Activated CD8-positive, alpha-beta memory T cell treated with anti-CD3 and anti-CD28 coated beads for 4 hours (primary cell): ENCODE data around the gene CD300LB.
A peak's percentile ranks its signal among the peaks of the same experiment; 100 is the strongest.
"Not testable (repeated sequence)": the region's sequence is repeated elsewhere in the genome, so short reads cannot be mapped to it uniquely, and the experiment has no call there.

Source experiments
- DNase-seq, 2 donors: peaks; one replicate each; pipeline ENCODE4 v3.0.0-alpha.2; 2020; ENCODE audit warnings: low read depth in 2 of 2

Gene CD300LB

DNA sequence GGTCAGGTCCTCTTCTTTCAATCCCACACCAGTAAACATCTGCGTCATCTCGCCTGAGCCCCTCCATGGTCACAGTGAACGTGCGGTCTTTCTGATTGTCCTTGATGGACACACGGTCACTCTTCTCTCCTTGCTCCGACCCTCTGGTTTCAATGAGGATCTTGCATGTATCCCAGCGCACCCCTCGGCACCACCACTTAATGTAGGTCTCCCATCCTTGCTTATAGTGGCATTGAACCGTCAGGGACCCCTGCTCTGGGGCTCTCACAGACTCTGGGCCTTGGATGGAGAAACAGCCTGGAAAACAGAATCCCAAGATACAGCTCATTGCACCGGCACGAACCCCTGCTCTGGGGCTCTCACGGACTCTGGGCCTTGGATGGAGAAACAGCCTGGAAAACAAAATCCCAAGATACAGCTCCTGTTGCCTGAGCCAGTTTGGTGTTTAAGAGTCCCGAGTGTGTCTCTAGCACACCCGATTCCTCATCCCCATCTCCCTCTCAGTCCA is 5.4 kb downstream of the CD300LB start:
- no peak for DNase-seq

DNA sequence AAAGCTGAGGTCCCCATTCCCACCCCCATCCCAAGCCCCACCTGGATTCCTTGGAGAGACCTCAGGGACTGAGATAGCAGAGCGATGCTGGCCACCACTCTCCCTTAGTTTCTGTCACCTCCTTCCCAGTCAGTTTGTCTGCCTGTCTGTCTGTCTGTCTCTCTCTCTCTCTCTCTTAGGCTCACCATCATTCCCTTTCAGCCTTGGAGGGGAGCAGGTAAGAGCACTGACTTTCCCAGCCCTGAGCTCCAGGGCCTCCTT is 5.9 kb downstream of the CD300LB start:
- DNase-seq: no peak

DNA sequence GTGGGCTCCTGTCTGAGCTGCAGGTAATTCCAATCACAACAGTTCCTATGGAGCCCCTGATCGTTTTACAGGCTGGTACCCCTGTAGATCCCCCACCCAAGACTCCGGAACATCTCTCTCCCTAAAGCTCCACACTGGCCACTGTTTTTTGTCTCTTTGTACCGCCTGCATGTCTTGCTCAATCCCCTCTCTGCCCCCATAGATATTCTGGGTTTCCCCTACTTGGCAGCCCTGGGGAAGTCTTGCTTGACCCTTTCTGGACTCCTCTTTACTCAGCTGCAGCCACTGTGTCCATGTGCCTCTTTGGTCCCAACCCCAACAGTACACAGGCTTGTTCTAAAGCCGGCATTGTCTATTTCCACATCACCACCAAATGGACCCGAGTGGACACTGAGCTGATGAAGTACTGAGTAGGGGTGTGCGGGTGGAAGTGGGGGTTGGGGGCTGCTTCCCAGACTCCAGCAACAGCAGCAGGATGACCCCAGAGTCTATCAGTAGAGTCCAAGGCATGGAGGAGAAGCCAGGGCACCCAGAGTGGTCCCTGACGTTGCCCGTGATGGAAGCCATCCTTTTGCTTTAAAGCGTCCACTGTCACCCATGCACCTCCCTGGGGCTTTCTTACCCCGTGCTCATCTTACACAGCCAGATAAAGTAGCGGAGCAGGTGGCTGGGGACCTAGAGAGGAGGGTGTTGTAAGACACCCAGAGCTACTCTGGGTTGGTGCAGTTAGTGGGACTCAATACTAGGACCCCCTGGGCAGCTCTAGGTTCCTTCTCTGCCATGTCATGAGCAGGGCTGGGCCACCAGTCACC is 6.4 kb downstream of the CD300LB start:
- DNase-seq: no peak

DNA sequence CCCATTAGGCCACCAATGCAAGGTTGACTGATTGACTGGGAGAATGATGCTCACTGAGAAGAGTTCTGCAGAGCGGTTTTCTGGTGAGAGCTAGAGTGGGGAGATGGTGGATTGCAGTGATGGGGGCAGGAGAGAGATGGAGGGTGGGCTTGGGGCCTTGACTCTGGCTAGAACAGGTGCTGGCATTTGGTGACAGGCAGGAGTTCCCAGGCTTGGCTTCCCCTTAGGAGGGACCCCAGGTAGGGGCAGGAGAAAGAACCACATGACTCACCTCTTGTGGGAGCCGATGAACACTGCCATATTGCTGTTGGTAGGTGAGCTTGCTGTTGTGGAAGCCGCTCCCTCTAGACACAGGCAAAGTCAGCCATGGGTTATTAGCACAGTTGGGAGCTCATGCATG is 8.0 kb downstream of the CD300LB start:
- DNase-seq: no peak

DNA sequence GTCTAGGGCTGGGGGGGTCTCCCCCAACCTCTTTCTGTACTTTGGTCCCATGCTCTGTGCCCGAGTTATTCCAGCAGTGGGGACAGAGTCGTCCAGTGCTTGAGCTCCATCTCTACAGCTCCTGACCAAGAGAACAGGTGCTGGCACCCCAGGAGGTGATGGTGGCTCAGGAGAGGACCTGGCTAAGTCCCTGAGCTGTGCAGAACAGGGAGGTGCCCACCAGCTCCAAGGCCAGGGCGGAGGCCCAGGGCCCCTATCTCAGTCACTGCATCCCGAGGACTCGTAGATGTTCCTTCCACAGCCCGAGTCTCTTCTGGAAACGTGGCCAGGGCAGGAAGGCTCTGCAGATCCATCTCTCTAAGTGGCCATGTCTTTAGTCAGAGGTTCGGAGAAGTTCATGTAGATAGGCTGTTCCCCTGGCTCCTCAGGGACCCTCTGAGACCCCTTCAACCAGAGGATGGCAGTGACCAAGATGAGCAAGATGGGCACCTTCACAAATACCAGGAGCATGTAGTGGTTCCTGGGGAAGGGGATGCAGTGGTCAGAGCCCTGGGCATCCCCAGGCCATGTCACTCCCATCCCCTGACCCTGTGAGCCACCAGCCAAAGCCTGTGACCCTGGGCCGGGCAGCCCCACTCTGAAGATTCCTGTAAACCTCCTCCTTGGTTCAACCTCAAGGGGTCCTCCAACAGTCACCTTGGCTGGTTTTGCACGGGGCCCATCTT is 8.7 kb downstream of the CD300LB start:
- DNase-seq: no peak

DNA sequence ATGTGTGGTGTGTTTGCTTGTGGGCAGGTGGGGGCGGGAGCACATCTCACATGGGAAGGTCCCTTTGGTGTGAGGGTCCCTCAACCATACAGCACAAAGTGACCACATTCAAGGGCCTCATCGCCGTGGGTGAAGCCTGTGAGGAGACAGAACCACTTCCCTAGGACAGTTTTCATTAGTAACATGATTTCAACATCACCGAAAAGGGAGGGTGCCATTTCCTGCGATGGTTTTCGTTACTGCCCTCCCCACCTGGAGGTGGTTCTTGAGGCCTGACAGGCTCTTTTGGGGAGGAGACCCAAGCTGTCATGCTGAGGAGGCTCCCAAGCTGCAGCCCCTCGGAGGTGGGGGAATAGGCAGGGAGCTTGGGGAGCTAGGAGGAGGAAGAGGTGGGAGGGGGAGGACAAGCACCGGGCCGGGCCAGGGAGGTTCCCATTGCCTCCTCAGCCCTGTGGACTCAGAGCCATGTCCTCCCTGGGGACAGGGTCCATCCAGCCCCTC is 9.5 kb downstream of the CD300LB start:
- peak in 1 of 2 donors; percentile 13 for DNase-seq

DNA sequence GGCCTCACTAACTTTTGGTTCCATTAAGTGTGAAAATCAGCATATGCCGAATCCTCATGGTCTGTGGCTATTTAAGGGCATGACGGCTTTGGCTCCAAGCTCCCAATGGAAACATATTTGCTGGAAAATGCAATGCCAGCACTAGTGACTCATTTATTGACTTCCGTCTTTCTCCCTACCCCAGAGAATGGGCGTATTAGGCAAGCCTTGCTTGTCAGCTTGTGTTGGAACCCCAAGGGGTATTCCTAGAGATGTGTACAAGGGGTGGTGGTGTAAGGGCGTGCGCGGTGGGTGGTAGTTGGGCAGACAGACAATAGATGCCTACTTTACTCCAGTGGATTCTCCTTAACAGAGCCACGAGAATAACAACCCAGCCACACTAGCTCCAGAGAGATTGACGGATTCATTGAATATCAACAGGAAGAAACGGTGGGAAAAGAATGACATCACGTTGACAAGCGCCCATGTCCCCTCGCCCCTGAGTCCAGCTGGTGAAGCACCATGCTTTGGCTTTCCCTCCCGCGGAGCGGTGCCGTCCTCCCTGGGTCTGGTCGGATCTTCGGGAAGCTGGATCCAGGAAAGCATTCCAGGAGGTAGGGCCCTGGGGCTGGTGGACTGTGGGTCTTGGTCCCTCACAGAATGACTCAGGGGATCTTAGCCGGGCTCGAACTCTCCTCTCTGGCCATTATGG is 10.3 kb downstream of the CD300LB start:
- DNase-seq: no peak

DNA sequence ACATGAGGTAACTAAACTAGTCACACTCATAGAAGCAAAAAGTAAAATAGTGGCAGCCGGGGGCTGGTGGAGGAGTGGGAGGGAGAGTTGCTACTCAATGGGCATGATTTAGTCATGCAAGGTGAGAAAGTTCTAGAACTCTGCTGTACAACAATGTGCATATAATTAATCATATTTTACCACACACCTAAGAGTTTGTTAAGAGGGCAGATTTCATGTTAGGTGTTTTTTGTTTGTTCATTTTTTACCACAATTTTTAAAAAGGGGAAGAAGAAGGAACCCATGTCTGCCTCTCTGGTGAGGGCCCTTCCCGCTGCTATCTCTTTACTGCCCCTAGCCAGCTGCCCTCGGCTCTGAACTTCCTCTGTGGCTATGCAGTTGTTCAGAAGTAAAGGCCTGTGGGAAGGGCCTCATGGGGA is 11.2 kb downstream of the CD300LB start:
- DNase-seq: no peak

DNA sequence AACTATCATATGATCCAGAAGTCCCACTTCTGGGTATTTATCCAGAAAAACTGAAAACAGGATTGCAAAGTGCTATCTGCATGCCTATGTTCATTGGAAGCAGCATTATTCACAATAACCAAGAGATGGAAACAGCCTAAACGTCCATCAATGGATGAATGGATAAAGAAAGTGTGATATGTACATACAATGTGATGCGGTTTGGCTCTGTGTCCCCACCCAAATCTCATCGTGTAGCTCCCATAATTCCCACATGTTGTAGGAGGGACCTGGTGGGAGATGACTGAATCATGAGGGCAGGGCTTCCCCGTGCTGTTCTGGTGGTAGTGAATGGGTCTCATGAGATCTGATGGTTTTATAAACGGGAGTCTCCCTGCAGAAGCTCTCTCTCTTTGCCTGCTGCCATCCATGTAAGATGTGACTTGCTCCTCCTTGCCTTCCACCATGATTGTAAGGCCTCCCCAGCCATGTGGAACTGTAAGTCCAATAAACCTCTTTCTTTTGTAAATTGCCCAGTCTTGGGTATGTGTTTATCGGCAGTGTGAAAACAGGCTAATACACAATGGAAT is 12.8 kb downstream of the CD300LB start:
- not testable (repeated sequence) for DNase-seq

DNA sequence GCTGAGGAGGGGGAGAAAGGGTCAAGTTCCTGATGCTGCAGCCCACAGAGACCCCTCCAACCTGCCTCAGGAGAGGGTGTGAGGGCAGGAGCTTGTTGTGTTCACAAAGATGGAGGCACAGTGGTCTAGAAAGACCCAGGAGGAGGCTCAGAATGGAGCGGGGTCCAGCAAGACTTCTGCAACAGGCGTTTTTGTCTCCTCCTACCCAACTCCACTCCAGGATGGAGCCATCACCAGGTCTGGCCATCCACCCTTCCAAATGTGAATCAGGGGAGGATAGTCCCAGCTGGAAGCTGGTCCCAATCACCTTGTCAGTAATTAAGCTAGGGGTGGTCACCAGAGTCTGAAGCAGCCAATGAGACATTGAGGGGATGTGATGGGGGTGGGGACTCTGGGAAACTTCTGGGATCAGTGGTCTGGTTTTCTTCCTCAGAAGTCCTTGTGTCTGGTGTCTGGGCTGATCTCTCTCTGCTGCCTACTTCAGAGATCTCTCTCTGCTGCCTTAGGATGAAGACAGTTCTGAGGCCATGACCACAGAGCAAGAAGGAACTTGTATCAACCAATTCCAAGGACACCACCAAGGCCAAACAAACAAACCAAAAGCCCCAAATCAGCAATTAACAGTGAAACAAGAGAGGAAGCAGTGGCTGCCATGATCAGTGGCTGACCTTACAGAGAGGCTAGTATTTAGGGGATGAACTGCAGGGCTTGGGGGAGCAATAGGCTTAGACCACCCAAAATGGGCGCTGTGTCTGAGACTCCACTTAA is 14.5 kb downstream of the CD300LB start:
- no peak for DNase-seq

DNA sequence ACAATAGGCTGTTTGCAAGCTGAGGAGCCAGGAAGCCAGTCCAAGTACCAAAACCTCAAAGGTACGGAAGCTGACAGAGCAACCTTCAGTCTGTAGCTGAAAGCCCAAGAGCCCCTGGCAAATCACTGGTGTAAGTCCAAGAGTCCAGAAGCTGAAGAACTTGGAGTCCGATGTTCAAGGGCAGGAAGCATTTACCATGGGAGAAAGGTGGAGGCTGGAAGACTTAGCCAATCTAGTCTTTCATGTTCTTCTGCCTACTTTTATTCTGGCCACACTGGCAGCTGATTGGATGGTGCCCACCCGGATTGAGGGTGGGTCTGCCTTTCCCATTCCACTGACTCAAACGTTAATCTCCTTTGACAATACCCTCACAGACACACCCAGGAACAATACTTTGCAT is 15.3 kb downstream of the CD300LB start:
- no peak for DNase-seq

DNA sequence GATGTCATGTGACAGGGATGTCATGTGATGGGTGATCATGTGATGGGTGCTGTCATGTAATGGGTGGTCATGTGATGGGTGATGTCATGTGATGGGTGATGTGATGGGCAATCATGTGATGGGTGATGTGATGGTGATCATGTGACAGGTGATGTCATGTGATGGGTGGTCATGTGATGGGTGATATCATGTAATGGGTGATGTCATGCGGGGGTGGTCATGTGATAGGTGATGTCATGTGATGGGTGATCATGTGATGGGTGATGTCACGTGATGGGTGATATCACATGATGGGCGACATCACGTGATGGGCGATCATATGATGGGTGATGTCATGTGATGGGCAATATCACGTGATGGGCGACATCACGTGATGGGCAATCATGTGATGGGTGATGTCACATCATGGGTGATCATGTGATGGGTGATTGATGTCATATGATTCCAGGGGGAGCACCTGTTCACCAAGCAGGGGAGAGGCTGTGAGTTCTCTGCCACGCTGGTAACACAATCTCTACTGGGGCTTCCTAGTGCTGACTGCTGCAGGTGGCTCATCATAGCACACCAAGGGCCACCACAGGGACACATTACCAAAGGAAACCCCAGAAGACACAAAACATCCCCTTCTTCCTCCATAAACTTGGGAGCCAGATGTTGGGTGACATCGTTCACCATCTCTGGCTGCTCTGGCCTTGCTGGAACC is 16.5 kb downstream of the CD300LB start:
- DNase-seq: peak in 1 of 2 donors; percentile 6

DNA sequence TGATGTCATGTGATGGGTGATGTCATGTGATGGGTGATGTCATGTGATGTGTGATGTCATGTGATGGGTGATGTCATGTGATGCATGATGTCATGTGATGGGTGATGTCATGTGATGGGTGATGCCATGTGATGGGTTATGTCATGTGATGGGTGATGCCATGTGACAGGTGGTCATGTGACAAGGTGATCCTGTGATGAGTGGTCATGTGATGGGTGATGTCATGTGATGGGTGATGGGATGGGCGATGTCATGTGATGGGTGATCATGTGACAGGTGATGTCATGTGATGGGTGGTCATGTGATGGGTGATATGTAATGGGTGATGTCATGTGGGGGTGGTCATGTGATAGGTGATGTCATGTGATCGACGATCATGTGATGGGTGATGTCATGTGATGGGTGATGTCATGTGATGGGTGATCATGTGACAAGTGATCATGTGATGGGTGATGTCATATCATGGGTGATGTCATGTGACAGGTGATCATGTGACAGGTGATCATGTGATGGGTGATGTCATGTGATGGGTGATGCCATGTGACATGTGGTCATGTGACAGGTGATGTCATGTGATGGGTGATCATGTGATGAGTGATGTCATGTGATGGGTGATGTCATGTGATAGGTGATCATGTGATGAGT is 17.2 kb downstream of the CD300LB start:
- DNase-seq: no peak

DNA sequence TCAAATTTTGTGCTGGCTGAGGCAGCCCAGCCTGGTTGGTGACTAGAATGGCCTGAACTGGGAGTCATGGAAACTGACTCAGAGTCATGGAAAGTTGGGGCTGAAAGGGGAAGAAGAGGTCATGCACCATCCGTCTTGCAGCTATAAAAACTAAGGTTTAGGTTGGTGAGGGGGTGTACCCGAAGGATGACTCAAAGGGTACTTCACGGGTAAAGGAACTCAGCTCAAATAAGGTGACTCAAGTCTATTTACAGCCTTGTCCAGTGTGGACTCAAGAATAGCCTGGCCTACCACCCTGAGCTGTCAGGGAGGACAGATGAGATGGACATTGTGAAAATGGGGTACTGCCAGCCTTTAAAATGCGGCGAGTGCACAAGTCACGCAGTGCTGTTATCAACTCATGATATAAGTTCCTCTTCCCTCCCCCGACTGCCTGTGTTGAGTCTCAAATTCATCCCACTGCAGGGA is 18.6 kb downstream of the CD300LB start:
- DNase-seq: no peak

DNA sequence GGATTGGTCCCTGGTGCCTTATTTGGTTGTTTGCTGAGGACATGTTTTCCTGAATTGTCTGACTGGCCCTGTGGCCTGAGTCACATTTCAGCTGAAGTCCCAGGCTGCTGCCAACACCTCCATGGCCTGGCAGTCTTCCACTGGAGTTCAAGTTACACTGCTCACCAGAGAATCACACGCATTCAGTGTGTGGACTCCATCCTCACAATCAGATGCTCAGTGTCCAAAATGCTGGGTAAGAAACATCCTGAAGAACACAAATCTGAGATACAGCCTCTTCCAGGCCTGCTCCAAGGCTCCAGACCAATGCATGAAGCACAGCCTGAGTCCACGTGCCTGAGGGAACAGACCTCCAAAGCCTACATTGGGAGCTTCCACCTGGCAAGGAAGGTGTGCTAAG is 19.2 kb downstream of the CD300LB start:
- no peak for DNase-seq

DNA sequence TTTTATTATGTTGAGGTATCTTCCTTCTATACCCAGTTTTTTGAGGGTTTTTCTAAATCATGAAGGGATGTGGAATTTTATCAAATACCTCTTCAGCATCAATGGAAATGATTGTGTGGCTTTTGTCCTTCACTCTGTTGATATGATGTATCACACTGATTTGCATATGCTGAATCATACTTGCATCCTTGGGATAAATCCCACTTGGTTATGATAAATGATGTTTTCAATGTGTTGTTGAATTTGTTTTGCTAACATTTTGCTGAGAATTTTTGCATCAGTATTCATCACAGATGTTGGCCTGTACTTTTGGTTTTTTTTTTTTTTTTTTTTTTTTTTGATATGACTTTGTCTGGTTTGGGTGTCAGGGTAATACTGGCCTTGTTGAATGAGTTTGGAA is 23.1 kb downstream of the CD300LB start:
- no peak for DNase-seq

DNA sequence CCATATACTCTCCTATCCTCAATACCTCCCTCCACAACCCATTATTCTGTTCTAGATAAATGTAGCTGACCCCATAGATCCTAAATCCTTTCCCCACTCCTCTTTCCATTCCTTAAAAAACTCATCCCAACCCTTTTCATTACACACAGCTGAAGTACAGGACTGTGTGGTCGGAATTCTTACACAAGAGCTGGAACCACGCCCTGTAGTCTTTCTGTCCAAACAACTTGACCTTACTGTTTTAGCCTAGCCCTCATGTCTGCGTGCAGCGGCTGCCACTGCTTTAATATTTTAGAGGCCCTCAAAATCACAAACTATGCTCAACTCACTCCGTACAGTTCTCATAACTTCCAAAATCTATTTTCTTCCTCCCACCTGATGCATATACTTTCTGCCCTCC is 27.3 kb downstream of the CD300LB start:
- not testable (repeated sequence) for DNase-seq

DNA sequence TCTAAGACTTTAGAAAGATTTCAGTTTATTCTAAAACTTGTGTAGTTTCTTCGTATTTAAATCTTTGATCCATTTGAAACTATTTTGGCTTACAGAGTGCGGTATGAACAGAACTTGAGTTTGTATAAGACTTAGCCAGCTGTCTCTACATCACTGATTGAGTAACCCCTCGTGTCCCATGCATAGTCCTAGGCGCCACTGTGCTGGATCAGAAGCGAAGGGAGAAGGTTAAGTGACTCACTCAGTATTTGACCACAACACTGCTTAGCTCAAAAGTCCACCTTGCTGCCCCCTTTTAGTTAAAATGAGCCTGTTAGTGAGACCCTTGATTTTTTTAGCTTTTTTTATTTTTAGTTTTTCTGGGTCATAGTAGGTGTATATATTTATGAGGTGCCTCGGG is 28.4 kb downstream of the CD300LB start:
- no peak for DNase-seq

DNA sequence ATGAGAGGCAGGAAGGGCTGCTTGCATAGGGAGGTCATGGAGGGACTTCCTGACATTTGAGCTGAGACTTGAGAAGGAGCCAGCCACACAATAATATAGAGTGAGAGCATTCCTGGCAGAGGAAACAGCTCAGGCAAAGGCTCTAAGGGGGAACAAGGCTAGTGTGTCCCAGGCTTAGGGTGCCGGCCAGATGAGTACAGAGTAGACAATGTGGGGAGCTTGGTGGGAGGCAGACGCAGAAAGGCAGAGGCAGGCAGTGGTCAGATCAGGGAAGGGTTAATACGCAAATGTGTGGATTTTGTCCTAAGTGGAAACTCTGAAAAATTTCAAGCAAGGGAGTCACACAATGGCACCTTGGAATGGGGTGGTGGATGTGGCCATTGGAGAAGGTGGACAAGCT is 31.3 kb downstream of the CD300LB start:
- no peak for DNase-seq

DNA sequence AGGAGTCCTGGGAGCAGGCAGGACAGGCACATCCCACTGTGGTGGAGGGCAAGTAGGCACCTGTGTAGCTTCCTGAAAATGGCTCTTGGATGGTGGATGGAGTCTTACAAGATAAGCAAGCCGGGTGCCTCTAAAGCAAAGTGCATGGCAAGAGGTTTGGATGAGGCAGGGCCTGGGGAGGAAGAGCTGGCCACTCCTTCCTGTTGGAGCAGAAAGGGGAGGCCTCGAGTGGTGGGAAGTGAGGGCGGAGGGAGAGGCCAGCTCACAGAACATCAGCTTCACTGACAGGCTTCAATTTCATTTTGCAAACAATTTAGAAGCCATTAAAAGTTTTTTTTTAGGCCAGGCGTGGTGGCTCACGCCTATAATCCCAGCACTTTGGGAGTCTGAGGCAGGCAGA is 33.8 kb downstream of the CD300LB start:
- no peak for DNase-seq
